Epithelial cell of proximal tubule (primary cell): ENCODE results near the gene MSI1. TPM values are rescaled to one million over a fixed set of nuclear protein-coding genes. Genes with fewer than 3 reads are reported as not detected.

Experiments used
- DNase-seq: peaks from one replicate; pipeline ENCODE4 v3.0.0-alpha.2; 2011; ENCODE audit warnings: low read depth
- H3K4me3 ChIP-seq: 2 replicates; pipeline ENCODE4 v1.5.1; 2011; ENCODE audit warnings: low read depth, mild to moderate bottlenecking, low read length
- CTCF ChIP-seq: conservative IDR thresholded peaks from 2 replicates; pipeline ENCODE4 v1.5.1; 2012; ENCODE audit warnings: low read depth, mild to moderate bottlenecking, low read length
- total RNA-seq: library from RNA; depleted of rRNA; stranded (reverse); fragments of >200 nt; gene quantifications from 2 replicates; pipeline ENCODE4 v1.2.3, GENCODE V29; 2015

Gene MSI1
- total RNA-seq, 1 donor from 2014 or later: 25.8 TPM

GRCh38 chr12:120394483-120395367 is 25.8 kb upstream of the MSI1 start:
- TF ChIP-seq CTCF: no peak
- H3K4me3 ChIP-seq: no peak overlapping the region
- DNase-seq: no peak

GRCh38 chr12:120390540-120391120 is 21.7 kb upstream of the MSI1 start:
- no peak for TF ChIP-seq CTCF
- DNase-seq: no peak
- no peak overlapping the region for H3K4me3 ChIP-seq

- TF ChIP-seq CTCF: no peak
- no peak for DNase-seq
- no peak overlapping the region for H3K4me3 ChIP-seq
Observed at GRCh38 chr12:120388691-120389481, 19.9 kb upstream of the MSI1 start.

GRCh38 chr12:120381752-120382419 is 12.9 kb upstream of the MSI1 start:
- no peak for DNase-seq
- no peak overlapping the region for H3K4me3 ChIP-seq
- no peak for TF ChIP-seq CTCF

GRCh38 chr12:120378036-120378435 is 9.1 kb upstream of the MSI1 start:
- no peak for DNase-seq
- TF ChIP-seq CTCF: no peak
- no peak overlapping the region for H3K4me3 ChIP-seq

- H3K4me3 ChIP-seq: no peak overlapping the region
- no peak for DNase-seq
- TF ChIP-seq CTCF: no peak
Observed at GRCh38 chr12:120377611-120378010, 8.6 kb upstream of the MSI1 start.
